H7 (cell line): ENCODE measurements around the gene AP4S1. TPM values are rescaled to one million over a fixed set of nuclear protein-coding genes. Genes with fewer than 3 reads are reported as not detected.

Experiments used
- DNase-seq: peaks from one replicate; pipeline ENCODE4 v3.0.0; 2012
- H3K27me3 ChIP-seq: 2 replicates; pipeline ENCODE4 v1.6.0; 2011; ENCODE audit warnings: mild to moderate bottlenecking, low read length; ENCODE audit not compliant: control insufficient read depth, insufficient read depth
- H3K36me3 ChIP-seq: replicated peaks from 2 replicates; pipeline ENCODE4 v1.5.1; 2011; ENCODE audit warnings: low read length; ENCODE audit not compliant: control insufficient read depth, insufficient read depth
- H3K4me3 ChIP-seq: 2 replicates; pipeline ENCODE4 v1.5.1; 2011; ENCODE audit warnings: low read depth, mild to moderate bottlenecking, control low read depth, low read length, moderate library complexity; ENCODE audit not compliant: insufficient read depth
- total RNA-seq: library from RNA; depleted of rRNA; stranded (reverse); fragments of >200 nt; shearing (Covaris generic); gene quantifications from 2 replicates; pipeline ENCODE4 v1.2.3, GENCODE V29; 2014; rRNA removed

Gene AP4S1
- total RNA-seq, 1 experiment from 2014 or later: 4.1 TPM

DNA sequence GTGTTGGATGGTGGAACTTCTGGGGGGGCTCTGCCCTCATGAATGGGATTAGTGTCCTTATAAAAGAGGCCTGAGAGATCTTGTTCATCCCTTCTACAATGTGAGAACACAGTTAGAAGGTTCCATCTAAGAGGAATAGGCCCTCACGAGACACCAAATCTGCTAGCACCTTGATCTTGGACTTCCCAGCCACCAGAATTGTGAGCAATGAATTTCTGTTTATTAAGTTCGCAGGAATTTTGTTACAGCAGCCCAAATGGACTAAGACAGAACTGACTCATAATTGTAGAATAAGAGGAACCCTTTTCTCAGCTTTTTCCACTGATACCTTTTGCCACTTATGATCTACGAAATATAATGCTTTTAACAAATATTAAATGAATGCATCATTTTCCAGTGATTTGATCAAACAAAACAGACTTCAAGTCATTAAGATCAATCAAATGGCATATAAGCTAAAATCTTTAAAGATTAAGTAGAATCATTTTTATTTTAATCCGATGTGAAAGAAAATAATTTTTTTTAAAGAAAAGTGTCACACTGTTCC, 113.9 kb downstream of the AP4S1 start:
- Histone ChIP-seq H3K27me3 (no peaks in the 10 kb centered on the region), H3K36me3 (peaks cover 14% of the 10 kb centered on the region), H3K4me3 (no peak overlapping the region)
- no peak for DNase-seq

DNA sequence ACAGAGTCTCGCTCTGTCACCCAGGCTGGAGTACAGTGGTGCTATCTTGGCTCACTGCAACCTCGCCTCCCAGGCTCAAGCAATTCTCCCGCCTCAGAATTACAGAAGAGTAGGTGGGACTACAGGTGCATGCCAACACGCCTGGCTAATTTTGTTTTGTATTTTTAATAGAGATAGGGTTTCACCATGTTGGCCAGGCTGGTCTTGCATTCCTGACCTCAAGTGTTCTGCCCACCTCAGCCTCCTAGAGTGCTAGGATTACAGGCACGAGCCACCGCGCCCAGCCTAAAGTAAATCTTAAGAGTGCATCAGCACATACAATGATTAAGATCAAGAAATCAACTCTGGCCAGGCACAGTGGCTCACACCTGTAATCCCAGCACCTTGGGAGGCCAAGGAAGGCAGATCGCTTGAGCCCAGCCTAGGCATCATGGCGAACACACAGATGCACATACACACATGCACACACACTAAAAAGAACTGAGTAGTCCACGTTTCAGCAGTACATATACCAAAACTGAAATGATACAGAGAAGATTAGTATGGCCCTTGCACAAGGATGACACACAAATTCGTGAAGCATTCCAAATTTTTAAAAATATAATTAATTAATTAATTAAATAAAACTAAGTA, 117.1 kb downstream of the AP4S1 start:
- Histone ChIP-seq H3K4me3 (no peak overlapping the region), H3K36me3 (peaks cover 9% of the 10 kb centered on the region), H3K27me3 (no peaks in the 10 kb centered on the region)
- no peak for DNase-seq

Other genes starting within 250 kb of the AP4S1 start
- gene COCH, start 151.1 kb upstream of the AP4S1 start, total RNA-seq: 9.4 and 11.4 TPM in 2 replicates
- 42.8 and 55.5 TPM in 2 replicates for gene STRN3, start 730 bp downstream of the AP4S1 start, total RNA-seq
- gene HECTD1, start 182.1 kb downstream of the AP4S1 start, total RNA-seq: 74.7 and 104 TPM in 2 replicates